NCI-H2081 (cell line): ENCODE results near the gene SF3B6.

Experiments
- DNase-seq, 2 experiments: peaks; one replicate each; lab custom pipeline; 2025; lab: John Stamatoyannopoulos, UW

The SF3B6 gene

DNA sequence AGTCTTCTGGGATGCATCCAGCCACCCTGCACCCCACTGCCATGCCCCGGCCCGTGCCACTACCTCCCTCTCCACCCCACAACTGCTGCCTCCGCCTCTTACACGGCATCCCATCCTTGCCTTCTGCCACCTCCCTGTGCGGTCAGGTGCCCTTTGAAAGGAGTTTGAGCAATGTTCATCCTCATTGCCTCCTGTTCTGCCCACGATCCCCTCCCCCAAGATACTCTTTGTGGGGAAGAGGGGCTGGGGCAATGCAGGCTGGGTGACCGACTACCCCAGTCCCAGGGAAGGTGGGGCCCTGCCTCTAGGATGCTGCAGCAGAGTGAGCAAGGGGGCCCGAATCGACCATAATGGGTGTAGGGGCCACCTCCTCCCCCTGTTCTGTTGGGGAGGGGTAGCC lies 57.9 kb downstream of the SF3B6 start:
- DNase-seq: no peak

- no peak for DNase-seq
Measured at GRCh38 chr2:24017711-24018110, 58.4 kb downstream of the SF3B6 start.
